ENCODE measurements around the gene MATCAP1. TPM values are rescaled to one million over a fixed set of nuclear protein-coding genes. Genes with fewer than 3 reads are reported as not detected.

Gene MATCAP1
- total RNA-seq, 2 donors from 2014 or later: 50.2 to 63.8 TPM

DNA sequence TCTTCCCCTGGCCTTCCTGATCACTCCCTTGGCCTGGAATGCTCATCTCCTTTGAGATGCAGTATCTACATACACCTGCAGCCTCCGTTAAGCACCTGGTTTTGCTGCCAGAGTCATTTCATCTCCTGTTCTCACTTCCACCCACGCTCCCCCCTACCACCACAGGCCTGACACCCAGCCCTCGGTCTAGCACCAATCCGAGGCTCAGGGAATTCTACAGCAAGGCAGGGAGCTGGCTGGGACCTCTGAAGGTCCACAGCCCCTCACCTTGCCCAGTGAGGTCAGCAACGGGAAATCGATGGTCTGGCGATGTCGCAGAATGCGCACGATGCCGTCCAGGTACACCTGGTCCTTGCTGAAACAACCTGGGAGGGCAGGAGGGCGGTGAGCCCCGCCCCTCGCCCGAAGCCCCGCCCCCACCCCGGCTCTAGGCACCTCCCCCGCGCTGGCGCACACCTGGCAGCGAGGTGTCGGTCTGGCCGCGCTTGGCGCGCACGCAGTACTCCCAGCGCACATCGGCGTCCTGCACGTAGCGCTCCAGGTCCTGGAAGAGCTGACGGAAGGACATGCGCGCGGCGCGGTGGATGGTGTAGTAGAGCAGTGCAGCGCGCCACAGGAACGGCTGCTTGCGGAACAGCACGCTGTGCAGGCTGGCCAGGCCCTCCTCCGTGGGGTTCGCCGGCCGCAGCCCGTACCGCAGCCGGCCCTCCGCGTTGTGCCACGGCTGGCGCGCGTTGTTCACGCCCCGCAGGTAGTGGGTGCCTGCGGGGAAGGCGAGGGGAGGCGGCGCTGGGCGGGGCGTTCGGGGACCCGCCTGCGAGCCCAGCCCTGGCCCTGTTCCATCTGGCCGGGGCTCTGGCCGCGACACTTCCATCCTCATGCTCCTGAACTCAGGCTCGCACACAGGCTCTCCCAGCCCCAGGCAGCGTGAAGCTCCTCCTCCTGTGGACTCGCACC is 5.7 kb downstream of the MATCAP1 start:
- peaks cover 9% of the 10 kb centered on the region for H3K36me3 Mint-ChIP-seq (ENCODE audit: low read depth)
- Histone ChIP-seq H3K9me3 (ENCODE audit: control insufficient read depth, low read length) (no peaks in the 10 kb centered on the region), H3K36me3 (ENCODE audit: control insufficient read depth, insufficient read depth, low read length) (peaks cover 7% of the 10 kb centered on the region), H3K4me1 (ENCODE audit: control insufficient read depth, insufficient read depth, low read length) (no peaks in the 10 kb centered on the region), H3K27me3 (ENCODE audit: control insufficient read depth, insufficient read depth, low read length, poor library complexity, severe bottlenecking) (peaks cover 53% of the 10 kb centered on the region), H3K4me3 (ENCODE audit: low read length) (peak overlapping the region; percentile 62), H3K27ac (ENCODE audit: low read depth, low read length) (no peak overlapping the region), H3K9ac (ENCODE audit: extremely low read depth, low read length, poor library complexity, severe bottlenecking) (no peak overlapping the region)
- TF ChIP-seq CTCF (conservative IDR thresholded peaks at IDR 0.05): peak; percentile 21
- peaks cover 12% of the 10 kb centered on the region for H3K4me1 Mint-ChIP-seq
- DNase-seq: peak; percentile 97
- no peak overlapping the region for H3K27ac Mint-ChIP-seq
- H3K27me3 Mint-ChIP-seq (ENCODE audit: insufficient read depth): peaks cover 48% of the 10 kb centered on the region
- H3K9me3 Mint-ChIP-seq: no peaks in the 10 kb centered on the region
- 8 to 22% methylated on average over 7 to 73 of the region's 73 CpGs for WGBS, 2 experiments (ENCODE audit: insufficient coverage in 1 of 2, insufficient read length in 1 of 2)
- H3K4me3 Mint-ChIP-seq: peak overlapping the region; percentile 47

- 91% methylated on average over 7 to 12 of the region's 12 CpGs for WGBS, 2 experiments (ENCODE audit: insufficient coverage in 1 of 2, insufficient read length in 1 of 2)
- no peak overlapping the region for H3K4me3 Mint-ChIP-seq
- Histone ChIP-seq H3K27ac (ENCODE audit: low read depth, low read length) (no peak overlapping the region), H3K9ac (ENCODE audit: extremely low read depth, low read length, poor library complexity, severe bottlenecking) (no peak overlapping the region), H3K27me3 (ENCODE audit: control insufficient read depth, insufficient read depth, low read length, poor library complexity, severe bottlenecking) (peaks cover 59% of the 10 kb centered on the region), H3K4me1 (ENCODE audit: control insufficient read depth, insufficient read depth, low read length) (no peaks in the 10 kb centered on the region), H3K36me3 (ENCODE audit: control insufficient read depth, insufficient read depth, low read length) (peaks cover 7% of the 10 kb centered on the region), H3K9me3 (ENCODE audit: control insufficient read depth, low read length) (no peaks in the 10 kb centered on the region), H3K4me3 (ENCODE audit: low read length) (no peak overlapping the region)
- TF ChIP-seq CTCF (conservative IDR thresholded peaks at IDR 0.05): no peak
- no peaks in the 10 kb centered on the region for H3K9me3 Mint-ChIP-seq
- H3K27ac Mint-ChIP-seq: no peak overlapping the region
- peaks cover 9% of the 10 kb centered on the region for H3K36me3 Mint-ChIP-seq (ENCODE audit: low read depth)
- peaks cover 58% of the 10 kb centered on the region for H3K27me3 Mint-ChIP-seq (ENCODE audit: insufficient read depth)
- H3K4me1 Mint-ChIP-seq: peaks cover 13% of the 10 kb centered on the region
- peak; percentile 39 for DNase-seq
Measured at GRCh38 chr16:67176662-67177061, 7.1 kb downstream of the MATCAP1 start.

- no peak for DNase-seq
- Histone ChIP-seq H3K9ac (ENCODE audit: extremely low read depth, low read length, poor library complexity, severe bottlenecking) (no peak overlapping the region), H3K4me1 (ENCODE audit: control insufficient read depth, insufficient read depth, low read length) (no peaks in the 10 kb centered on the region), H3K27me3 (ENCODE audit: control insufficient read depth, insufficient read depth, low read length, poor library complexity, severe bottlenecking) (peaks cover 68% of the 10 kb centered on the region), H3K36me3 (ENCODE audit: control insufficient read depth, insufficient read depth, low read length) (no peaks in the 10 kb centered on the region), H3K27ac (ENCODE audit: low read depth, low read length) (no peak overlapping the region), H3K9me3 (ENCODE audit: control insufficient read depth, low read length) (no peaks in the 10 kb centered on the region), H3K4me3 (ENCODE audit: low read length) (peak overlapping the region; percentile 76)
- H3K27me3 Mint-ChIP-seq (ENCODE audit: insufficient read depth): peaks cover 71% of the 10 kb centered on the region
- no peaks in the 10 kb centered on the region for H3K9me3 Mint-ChIP-seq
- peaks cover 9% of the 10 kb centered on the region for H3K36me3 Mint-ChIP-seq (ENCODE audit: low read depth)
- 77 to 82% methylated on average over 31 of the region's 31 CpGs for WGBS, 2 experiments (ENCODE audit: insufficient coverage in 1 of 2, insufficient read length in 1 of 2)
- no peak overlapping the region for H3K4me3 Mint-ChIP-seq
- H3K4me1 Mint-ChIP-seq: peaks cover 23% of the 10 kb centered on the region
- no peak for TF ChIP-seq CTCF (conservative IDR thresholded peaks at IDR 0.05)
- no peak overlapping the region for H3K27ac Mint-ChIP-seq
Measured at GRCh38 chr16:67174706-67175231, 9.0 kb downstream of the MATCAP1 start.

All from endodermal cell (in vitro differentiated cells).